ENCODE measurements around the gene ABHD16B. TPM values are rescaled to one million over a fixed set of nuclear protein-coding genes. Genes with fewer than 3 reads are reported as not detected.
A peak's percentile ranks its signal among the peaks of the same experiment; 100 is the strongest.

The ABHD16B gene
- polyA plus RNA-seq, 1 donor (not counting 4 experiments of a cell fraction or from before 2014, with no cell fraction given): not detected

GRCh38 chr20:63834491-63834880 is 26.8 kb upstream of the ABHD16B start:
- FAIRE-seq: no peak
- H3K27me3 ChIP-seq (ENCODE audit: control insufficient read depth, extremely low read depth, insufficient read depth, low read length): peaks cover 37% of the 10 kb centered on the region
- dilution Hi-C loops (cut with MboI; ENCODE audit: extremely low pct_ligation_motif_present, low sequenced_read_pairs): no loop called here
- H3K9ac ChIP-seq (ENCODE audit: control insufficient read depth, extremely low read depth, insufficient read depth, low read length): no peak overlapping the region
- H3K4me1 ChIP-seq (ENCODE audit: control insufficient read depth, extremely low read depth, insufficient read depth, low read length): no peaks in the 10 kb centered on the region
- H3K36me3 ChIP-seq (ENCODE audit: control insufficient read depth in 2 of 2, extremely low read depth in 1 of 2, insufficient read depth in 2 of 2, low read length in 2 of 2): no peaks in the 10 kb centered on the region
- no peak overlapping the region for H3K4me3 ChIP-seq (ENCODE audit: control insufficient read depth in 2 of 3, extremely low read depth in 1 of 3, insufficient read depth in 2 of 3, low read depth in 1 of 3, low read length in 3 of 3)
- H3K9me1 ChIP-seq (ENCODE audit: control insufficient read depth, extremely low read depth, insufficient read depth, low read length): no peaks in the 10 kb centered on the region
- H3K79me2 ChIP-seq (ENCODE audit: control insufficient read depth, insufficient read depth, low read length): no peaks in the 10 kb centered on the region
- no peak overlapping the region for H3K4me2 ChIP-seq (ENCODE audit: control insufficient read depth, extremely low read depth, insufficient read depth, low read depth, low read length)
- TF ChIP-seq CTCF (optimal IDR thresholded peaks at IDR 0.05 in 1 of 3, IDR thresholded peaks at IDR 0.05 in 1 of 3, conservative IDR thresholded peaks at IDR 0.05 in 1 of 3; ENCODE audit: extremely low read depth in 1 of 3, insufficient read depth in 2 of 3, low read length in 3 of 3) (no peak), EZH2 (IDR thresholded peaks at IDR 0.05; ENCODE audit: low read length) (no peak)
- no peak for DNase-seq (ENCODE audit: low read depth, low spot score)
- H4K20me1 ChIP-seq (ENCODE audit: control insufficient read depth, extremely low read depth, insufficient read depth, low read length): peaks cover 2% of the 10 kb centered on the region
- H3K27ac ChIP-seq (ENCODE audit: control insufficient read depth, insufficient read depth, low read length): no peak overlapping the region
- no peak overlapping the region for H2AFZ ChIP-seq (ENCODE audit: control insufficient read depth, low read length)
- no peaks in the 10 kb centered on the region for H3K9me3 ChIP-seq (ENCODE audit: control insufficient read depth, low read depth, low read length)

GRCh38 chr20:63835021-63835858 is 26.1 kb upstream of the ABHD16B start:
- Histone ChIP-seq H3K9me3 (ENCODE audit: control insufficient read depth, low read depth, low read length) (no peaks in the 10 kb centered on the region), H4K20me1 (ENCODE audit: control insufficient read depth, extremely low read depth, insufficient read depth, low read length) (peaks cover 2% of the 10 kb centered on the region), H3K4me2 (ENCODE audit: control insufficient read depth, extremely low read depth, insufficient read depth, low read depth, low read length) (no peak overlapping the region), H3K4me3 (ENCODE audit: control insufficient read depth in 2 of 3, extremely low read depth in 1 of 3, insufficient read depth in 2 of 3, low read depth in 1 of 3, low read length in 3 of 3) (no peak overlapping the region), H3K9me1 (ENCODE audit: control insufficient read depth, extremely low read depth, insufficient read depth, low read length) (no peaks in the 10 kb centered on the region), H3K36me3 (ENCODE audit: control insufficient read depth in 2 of 2, extremely low read depth in 1 of 2, insufficient read depth in 2 of 2, low read length in 2 of 2) (no peaks in the 10 kb centered on the region), H3K79me2 (ENCODE audit: control insufficient read depth, insufficient read depth, low read length) (no peaks in the 10 kb centered on the region), H3K27me3 (ENCODE audit: control insufficient read depth, extremely low read depth, insufficient read depth, low read length) (peaks cover 30% of the 10 kb centered on the region), H3K9ac (ENCODE audit: control insufficient read depth, extremely low read depth, insufficient read depth, low read length) (no peak overlapping the region), H2AFZ (ENCODE audit: control insufficient read depth, low read length) (no peak overlapping the region), H3K27ac (ENCODE audit: control insufficient read depth, insufficient read depth, low read length) (no peak overlapping the region), H3K4me1 (ENCODE audit: control insufficient read depth, extremely low read depth, insufficient read depth, low read length) (no peaks in the 10 kb centered on the region)
- dilution Hi-C loops (cut with MboI; ENCODE audit: extremely low pct_ligation_motif_present, low sequenced_read_pairs): no loop called here
- TF ChIP-seq EZH2 (IDR thresholded peaks at IDR 0.05; ENCODE audit: low read length) (no peak), CTCF (optimal IDR thresholded peaks at IDR 0.05 in 1 of 3, IDR thresholded peaks at IDR 0.05 in 1 of 3, conservative IDR thresholded peaks at IDR 0.05 in 1 of 3; ENCODE audit: extremely low read depth in 1 of 3, insufficient read depth in 2 of 3, low read length in 3 of 3) (no peak)
- DNase-seq (ENCODE audit: low read depth, low spot score) (peak; percentile 48), FAIRE-seq (no peak)

All from keratinocyte (primary cell).